HepG2 (cell line): ENCODE results near the gene SLC2A13. TPM values are rescaled to one million over a fixed set of nuclear protein-coding genes. Genes with fewer than 3 reads are reported as not detected.

Source experiments
- ATAC-seq: fragments of 200-7000 bp; cut with Tn5 transposase; 3 replicates; pipeline ENCODE4 v1.9.1; 2020; ENCODE audit warnings: mild to moderate bottlenecking, moderate library complexity
- BruUV-seq: library from RNA; stranded (reverse); fragments of 400-500 nt; replicated peaks from 2 replicates; lab custom pipeline; 2021; lab: Mats Ljungman, UMichigan
- CTCF ChIA-PET: fragments of 300-600 bp; formaldehyde crosslinking; extraction: SDS; loops from one replicate; lab custom pipeline; 2021; ENCODE audit warnings: low total read pairs, inconsistent platforms, low intra/inter-chr PET ratio; lab: Yijun Ruan, JAX
- POLR2A ChIA-PET: fragments of 350-600 bp; sonication (Branson Sonifier 250); formaldehyde crosslinking; loops from one replicate; lab custom pipeline; 2020; ENCODE audit warnings: antibody characterized with exemption, inconsistent platforms; lab: Yijun Ruan, JAX
- DNase-seq: peaks from one replicate; pipeline ENCODE4 v3.0.0-alpha.2; 2015; ENCODE audit warnings: low spot score
- FAIRE-seq: peaks from 3 replicates; lab custom pipeline; 2011; peaks lifted over from hg19 to GRCh38; lab: Jason Lieb, UNC
- H2AFZ ChIP-seq: one replicate; pipeline ENCODE4 v1.6.1; 2011; ENCODE audit warnings: low read length, inconsistent platforms
- H3K27ac ChIP-seq: fragments of 300-600 bp; 3 replicates; pipeline ENCODE4 v1.8.0; 2011; ENCODE audit warnings: mixed run types, mild to moderate bottlenecking, mixed read lengths, low read length, inconsistent platforms; ENCODE audit not compliant: insufficient read depth; ENCODE audit errors: extremely low read length
- H3K27me3 ChIP-seq, 2 experiments: fragments of 200-600 bp in 1 of 2; 2 replicates in 1 of 2; 3 replicates in 1 of 2; pipeline versions ENCODE4 v1.6.0 to v1.8.0; 2011; ENCODE audit warnings: low read length in 2 of 2, mild to moderate bottlenecking in 2 of 2, moderate library complexity in 2 of 2, inconsistent platforms in 1 of 2; ENCODE audit not compliant: insufficient read depth in 2 of 2, control insufficient read depth in 1 of 2
- H3K36me3 ChIP-seq, 2 experiments: fragments of 200-600 bp in 1 of 2; replicated peaks in 1 of 2; 2 replicates in 1 of 2; 3 replicates in 1 of 2; pipeline versions ENCODE4 v1.5.1 to v1.8.0; 2011; ENCODE audit warnings: low read length in 2 of 2, inconsistent platforms in 1 of 2; ENCODE audit not compliant: insufficient read depth in 2 of 2, control insufficient read depth in 1 of 2
- H3K4me1 ChIP-seq: 2 replicates; pipeline ENCODE4 v1.5.1; 2012; ENCODE audit warnings: low read length, inconsistent platforms; ENCODE audit not compliant: insufficient read depth
- H3K4me2 ChIP-seq: 2 replicates; pipeline ENCODE4 v1.6.0; 2011; ENCODE audit warnings: low read depth, low read length, inconsistent platforms
- H3K4me3 ChIP-seq, 3 experiments: fragments of 200-600 bp in 1 of 3; sonication (generic), shearing (Covaris generic) in 1 of 3; replicated peaks in 1 of 3; 2 replicates each; pipeline ENCODE4 v1.5.1; 2011 to 2016; ENCODE audit warnings: low read length in 3 of 3, inconsistent platforms in 2 of 3, low read depth in 2 of 3, mild to moderate bottlenecking in 2 of 3, control low read depth in 1 of 3, mixed read lengths in 1 of 3; ENCODE audit not compliant: insufficient read depth in 1 of 3
- H3K79me2 ChIP-seq: one replicate; pipeline ENCODE4 v1.6.1; 2011; ENCODE audit warnings: low read length, inconsistent platforms; ENCODE audit not compliant: insufficient read depth
- H3K9ac ChIP-seq: 2 replicates; pipeline ENCODE4 v1.6.0; 2011; ENCODE audit warnings: mild to moderate bottlenecking, low read depth, low read length, inconsistent platforms; ENCODE audit not compliant: insufficient read depth
- H3K9me3 ChIP-seq: 2 replicates; pipeline ENCODE4 v1.5.1; 2012; ENCODE audit warnings: mild to moderate bottlenecking, low read length
- H4K20me1 ChIP-seq: 2 replicates; pipeline ENCODE4 v1.6.0; 2011; ENCODE audit warnings: inconsistent platforms, mild to moderate bottlenecking, low read length, moderate library complexity; ENCODE audit not compliant: insufficient read depth
- ATF7-NPFF ChIP-seq: sonication (generic); formaldehyde crosslinking; IDR thresholded peaks from 2 replicates; pipeline ENCODE4 v1.8.1; 2023; ENCODE audit warnings: mild to moderate bottlenecking, low read depth, missing genetic modification reagents, moderate library complexity
- HMGXB4 ChIP-seq, 2 experiments: sonication (generic) in 1 of 2; formaldehyde crosslinking in 1 of 2; IDR thresholded peaks; 2 replicates each; pipeline versions ENCODE4 v1.4.0 to v1.6.1; 2018 to 2020; ENCODE audit warnings: missing genetic modification reagents in 2 of 2, borderline replicate concordance in 1 of 2, low read depth in 1 of 2, mild to moderate bottlenecking in 1 of 2, missing biosample characterization in 1 of 2
- HNF4G ChIP-seq, 2 experiments: sonication (generic) in 1 of 2; formaldehyde crosslinking in 1 of 2; IDR thresholded peaks; 2 replicates each; pipeline versions ENCODE4 v1.4.0 to v1.6.1; 2011 to 2020; ENCODE audit warnings: borderline replicate concordance in 2 of 2, low read depth in 2 of 2, mild to moderate bottlenecking in 2 of 2, low read length in 1 of 2, missing genetic modification reagents in 1 of 2, moderate library complexity in 1 of 2
- KAT2B ChIP-seq: fragments of 150-350 bp; IDR thresholded peaks from 2 replicates; pipeline ENCODE4 v1.6.1; 2014; ENCODE audit warnings: low read depth, low read length, borderline replicate concordance
- MAFK ChIP-seq, 2 experiments: IDR thresholded peaks in 1 of 2; conservative IDR thresholded peaks in 1 of 2; 2 replicates each; pipeline ENCODE4 v1.6.1; 2011; ENCODE audit warnings: improper control_type of control experiment in 2 of 2, low read length in 2 of 2
- NCOA5 ChIP-seq: sonication (generic); formaldehyde crosslinking; IDR thresholded peaks from 2 replicates; pipeline ENCODE4 v1.4.0; 2020; ENCODE audit warnings: missing genetic modification reagents
- PTBP1 ChIP-seq: fragments of 200-400 bp; formaldehyde crosslinking; IDR thresholded peaks from 2 replicates; pipeline ENCODE4 v1.6.1; 2018; ENCODE audit warnings: low read length, low read depth; ENCODE audit not compliant: poor library complexity, severe bottlenecking
- SMC3 ChIP-seq: IDR thresholded peaks from 2 replicates; pipeline ENCODE4 v1.6.1; 2011; ENCODE audit warnings: low read length, improper control_type of control experiment
- SRSF1 ChIP-seq: fragments of 200-400 bp; formaldehyde crosslinking; optimal IDR thresholded peaks from 2 replicates; pipeline ENCODE3; 2017; ENCODE audit warnings: mild to moderate bottlenecking, low read depth, low read length, moderate library complexity
- ZBTB7B ChIP-seq: sonication (generic); formaldehyde crosslinking; IDR thresholded peaks from 2 replicates; pipeline ENCODE4 v1.4.0; 2020; ENCODE audit warnings: missing genetic modification reagents
- ZFP41 ChIP-seq: sonication (generic); formaldehyde crosslinking; IDR thresholded peaks from 2 replicates; pipeline ENCODE4 v1.4.0; 2020; ENCODE audit warnings: mild to moderate bottlenecking, missing genetic modification reagents, borderline replicate concordance
- ZNF121 ChIP-seq: sonication (generic); formaldehyde crosslinking; IDR thresholded peaks from 2 replicates; pipeline ENCODE4 v1.5.0; 2020; ENCODE audit warnings: mild to moderate bottlenecking, missing genetic modification reagents
- ZNF660 ChIP-seq: sonication (generic); formaldehyde crosslinking; IDR thresholded peaks from 2 replicates; pipeline ENCODE4 v1.5.1; 2020; ENCODE audit warnings: mild to moderate bottlenecking, low read depth, missing genetic modification reagents, borderline replicate concordance
- ZNF720 ChIP-seq: sonication (generic); formaldehyde crosslinking; IDR thresholded peaks from 2 replicates; pipeline ENCODE4 v1.4.0; 2020; ENCODE audit warnings: missing genetic modification reagents
- WGBS: methylation state at CpG from one replicate; pipeline ENCODE4 v1.1.6; 2017; ENCODE audit warnings: low lambda C conversion rate; 5-methylcytosine and 5-hydroxymethylcytosine counted together
- in situ Hi-C: cut with HindIII; loops from 2 replicates; pipeline ENCODE4 v1.10.0; 2017; ENCODE audit warnings: low pct_unique_long_range_greater_than_20kb; ENCODE audit not compliant: extremely low pct_ligation_motif_present
- intact Hi-C: fragments of 100-400 bp; cut with micrococcal nuclease; formaldehyde crosslinking; loops from one replicate; pipeline ENCODE4 v1.10.0; 2022; ENCODE audit not compliant: unreplicated experiment
- polyA plus RNA-seq, 8 experiments: library from polyadenylated mRNA; depleted of rRNA in 3 of 8; stranded (reverse) in 7 of 8; unstranded in 1 of 8; fragments of >200 nt; fragmentation: Illumina TruSeq in 4 of 8; extraction: Trizol in 4 of 8; gene quantifications; 2 replicates each; pipeline versions ENCODE4 v1.2.1 to v1.2.3, GENCODE V29; 2011 to 2016; ENCODE audit warnings: low read depth in 4 of 8, missing spikeins in 1 of 8, mixed read lengths in 1 of 8; ENCODE audit not compliant: insufficient read depth in 1 of 8
- total RNA-seq, 5 experiments: library from RNA; depleted of rRNA; stranded (reverse); fragments of >200 nt; fragmentation: Illumina TruSeq; extraction: Trizol; gene quantifications; 2 replicates each; pipeline ENCODE4 v1.2.3, GENCODE V29; 2016; ENCODE audit warnings: low read depth in 1 of 5
- TF ChIP-seq, protein P1 (sequence below): sonication (generic); formaldehyde crosslinking; IDR thresholded peaks from 2 replicates; pipeline ENCODE4 v1.4.0; 2020; ENCODE audit warnings: missing genetic modification reagents

SLC2A13 gene
- total and polyA plus RNA-seq, 2 of the 13 experiments (the other 11 are each of a cell fraction or from before 2014, with no cell fraction given) = 5.5 to 6.0 TPM

DNA sequence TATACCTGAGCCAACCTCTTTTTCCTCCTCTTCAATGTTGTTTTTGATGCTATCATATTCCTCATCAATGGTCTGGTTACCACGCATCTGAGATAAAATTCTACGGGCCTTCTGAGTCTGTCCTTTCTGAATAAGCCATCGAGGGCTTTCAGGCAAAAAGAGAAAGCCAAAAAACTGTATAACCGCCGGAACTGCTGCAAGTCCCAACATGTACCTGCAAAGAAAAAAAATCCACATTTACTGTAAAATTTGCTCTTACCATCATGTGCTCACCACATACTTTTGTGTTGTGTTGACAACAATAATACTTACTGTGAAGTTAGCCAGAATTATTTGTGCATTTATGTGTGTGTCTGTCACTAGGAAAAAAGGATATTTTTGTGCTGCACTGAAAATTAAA, 77.6 kb downstream of the SLC2A13 start:
- in situ Hi-C loops (no loop called here), intact Hi-C loops (no loop called here)
- Histone ChIP-seq H3K27me3 (no peaks in the 10 kb centered on the region), H3K4me1 (no peaks in the 10 kb centered on the region), H3K27ac (no peak overlapping the region), H4K20me1 (no peaks in the 10 kb centered on the region), H3K79me2 (no peaks in the 10 kb centered on the region), H3K9me3 (no peaks in the 10 kb centered on the region), H3K36me3 (no peaks in the 10 kb centered on the region), H3K4me2 (no peak overlapping the region), H2AFZ (no peak overlapping the region), H3K9ac (no peak overlapping the region), H3K4me3 (no peak overlapping the region)
- no peak for FAIRE-seq
- DNase-seq = no peak
- CTCF ChIA-PET = no interaction called here
- WGBS = 93% methylated on average over 5 of the region's 5 CpGs
- ATAC-seq = no peak
- TF ChIP-seq, protein P1, sequence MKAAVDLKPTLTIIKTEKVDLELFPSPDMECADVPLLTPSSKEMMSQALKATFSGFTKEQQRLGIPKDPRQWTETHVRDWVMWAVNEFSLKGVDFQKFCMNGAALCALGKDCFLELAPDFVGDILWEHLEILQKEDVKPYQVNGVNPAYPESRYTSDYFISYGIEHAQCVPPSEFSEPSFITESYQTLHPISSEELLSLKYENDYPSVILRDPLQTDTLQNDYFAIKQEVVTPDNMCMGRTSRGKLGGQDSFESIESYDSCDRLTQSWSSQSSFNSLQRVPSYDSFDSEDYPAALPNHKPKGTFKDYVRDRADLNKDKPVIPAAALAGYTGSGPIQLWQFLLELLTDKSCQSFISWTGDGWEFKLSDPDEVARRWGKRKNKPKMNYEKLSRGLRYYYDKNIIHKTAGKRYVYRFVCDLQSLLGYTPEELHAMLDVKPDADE (CRISPR knock-in tag) = no peak
- no peak for TF ChIP-seq HMGXB4 (CRISPR knock-in tag; IDR thresholded peaks at IDR 0.05; ENCODE audit: borderline replicate concordance in 1 of 2, low read depth in 1 of 2)
- no peak for TF ChIP-seq ZNF660 (CRISPR knock-in tag)
- TF ChIP-seq MAFK (conservative IDR thresholded peaks at IDR 0.05 in 1 of 2, IDR thresholded peaks at IDR 0.05 in 1 of 2; ENCODE audit: low read length in 2 of 2) = no peak
- TF ChIP-seq KAT2B = no peak
- TF ChIP-seq ZFP41 = no peak
- TF ChIP-seq PTBP1 = no peak
- no peak for TF ChIP-seq HNF4G (IDR thresholded peaks at IDR 0.05; ENCODE audit: borderline replicate concordance, low read depth, low read length)
- no peak for TF ChIP-seq HNF4G (CRISPR knock-in tag; IDR thresholded peaks at IDR 0.05; ENCODE audit: borderline replicate concordance, low read depth)
- no peak for TF ChIP-seq SMC3
- TF ChIP-seq ZNF720 (CRISPR knock-in tag) = no peak
- no peak for TF ChIP-seq ZBTB7B
- no peak for TF ChIP-seq NCOA5 (CRISPR knock-in tag)
- TF ChIP-seq ZNF121 (CRISPR knock-in tag) = no peak
- no peak for TF ChIP-seq ATF7-NPFF (CRISPR knock-in tag)
- TF ChIP-seq SRSF1 = no peak
- BruUV-seq = no TSS peak
- POLR2A ChIA-PET = no interaction called here
